ENCODE data around the gene EVC.

Gene EVC

DNA sequence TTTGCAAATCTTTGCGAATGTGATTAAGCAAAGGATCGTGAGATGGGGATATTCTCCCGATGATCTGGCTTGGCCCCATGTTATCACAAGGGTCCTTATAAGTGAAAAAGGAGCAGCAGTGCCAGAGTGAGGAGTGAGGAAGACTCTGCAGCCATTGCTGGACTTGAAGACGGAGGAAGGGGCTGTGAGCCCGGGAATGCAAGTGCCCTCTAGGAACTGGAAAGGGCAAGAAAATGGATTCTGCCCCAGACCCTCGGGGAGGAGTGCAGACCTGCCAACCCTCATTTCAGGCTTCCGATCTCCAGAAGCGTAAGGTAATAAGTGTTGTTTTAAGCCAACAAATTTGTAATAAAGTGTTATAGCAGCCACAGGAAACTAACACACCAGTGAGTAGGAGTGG, 76.3 kb downstream of the EVC start:
- Histone ChIP-seq H3K9me3 (replicated peaks; ENCODE audit: insufficient read depth, low read length) (no peaks in the 10 kb centered on the region), H3K4me3 (ENCODE audit: low read length) (no peak overlapping the region), H3K9me2 (replicated peaks; ENCODE audit: insufficient read depth, low read length) (no peaks in the 10 kb centered on the region), H3K79me2 (ENCODE audit: low read length) (no peaks in the 10 kb centered on the region), H3K4me1 (ENCODE audit: low read length) (no peaks in the 10 kb centered on the region), H3K27ac (ENCODE audit: low read length) (no peak overlapping the region), H4K20me1 (ENCODE audit: insufficient read depth, low read length) (no peaks in the 10 kb centered on the region; the same call in 1 of the 2 replicates), H3K9ac (ENCODE audit: low read length) (no peak overlapping the region), H3K27me3 (replicated peaks; ENCODE audit: insufficient read depth, low read length) (no peaks in the 10 kb centered on the region), H3K4me2 (ENCODE audit: low read depth, low read length) (no peak overlapping the region), H3F3A (ENCODE audit: insufficient read depth, low read length) (no peaks in the 10 kb centered on the region), H2AFZ (ENCODE audit: low read length) (no peak overlapping the region), H3K36me3 (replicated peaks; ENCODE audit: insufficient read depth, low read length) (peaks cover 4% of the 10 kb centered on the region; the same call in 1 of the 2 replicates)
- TF ChIP-seq EZH2phosphoT487 (IDR thresholded peaks at IDR 0.05; ENCODE audit: low read length) (no peak), EZH2 (optimal IDR thresholded peaks at IDR 0.05; ENCODE audit: low read depth, low read length) (no peak)
- TF ChIP-seq, protein P1, sequence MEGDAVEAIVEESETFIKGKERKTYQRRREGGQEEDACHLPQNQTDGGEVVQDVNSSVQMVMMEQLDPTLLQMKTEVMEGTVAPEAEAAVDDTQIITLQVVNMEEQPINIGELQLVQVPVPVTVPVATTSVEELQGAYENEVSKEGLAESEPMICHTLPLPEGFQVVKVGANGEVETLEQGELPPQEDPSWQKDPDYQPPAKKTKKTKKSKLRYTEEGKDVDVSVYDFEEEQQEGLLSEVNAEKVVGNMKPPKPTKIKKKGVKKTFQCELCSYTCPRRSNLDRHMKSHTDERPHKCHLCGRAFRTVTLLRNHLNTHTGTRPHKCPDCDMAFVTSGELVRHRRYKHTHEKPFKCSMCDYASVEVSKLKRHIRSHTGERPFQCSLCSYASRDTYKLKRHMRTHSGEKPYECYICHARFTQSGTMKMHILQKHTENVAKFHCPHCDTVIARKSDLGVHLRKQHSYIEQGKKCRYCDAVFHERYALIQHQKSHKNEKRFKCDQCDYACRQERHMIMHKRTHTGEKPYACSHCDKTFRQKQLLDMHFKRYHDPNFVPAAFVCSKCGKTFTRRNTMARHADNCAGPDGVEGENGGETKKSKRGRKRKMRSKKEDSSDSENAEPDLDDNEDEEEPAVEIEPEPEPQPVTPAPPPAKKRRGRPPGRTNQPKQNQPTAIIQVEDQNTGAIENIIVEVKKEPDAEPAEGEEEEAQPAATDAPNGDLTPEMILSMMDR (IDR thresholded peaks at IDR 0.05; ENCODE audit: low read length), result no peak
- DNase-seq, result no peak

DNA sequence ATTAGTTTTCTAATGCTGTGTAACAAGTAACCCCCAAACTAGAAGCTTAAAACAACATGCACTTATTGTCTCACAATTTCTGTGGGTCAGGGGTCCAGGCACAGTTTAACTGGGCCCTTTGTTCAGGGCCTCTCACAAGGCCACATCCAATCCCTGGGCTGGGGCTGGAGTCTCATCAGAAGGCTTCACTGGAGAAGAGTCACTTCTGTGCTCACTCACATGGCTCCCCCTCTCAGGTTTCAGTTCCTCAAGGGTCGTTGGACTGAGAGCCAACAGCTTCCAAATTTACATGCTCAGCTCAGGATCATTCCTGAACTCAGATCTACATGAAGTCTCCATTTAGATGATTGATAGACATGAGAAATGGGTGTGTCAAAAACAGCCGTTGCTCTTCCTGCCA, 77.1 kb downstream of the EVC start:
- Histone ChIP-seq H3K27me3 (replicated peaks; ENCODE audit: insufficient read depth, low read length) (no peaks in the 10 kb centered on the region), H3K4me2 (ENCODE audit: low read depth, low read length) (no peak overlapping the region), H2AFZ (ENCODE audit: low read length) (no peak overlapping the region), H3K36me3 (replicated peaks; ENCODE audit: insufficient read depth, low read length) (peaks cover 4% of the 10 kb centered on the region; the same call in 1 of the 2 replicates), H3K79me2 (ENCODE audit: low read length) (no peaks in the 10 kb centered on the region), H3K4me3 (ENCODE audit: low read length) (no peak overlapping the region), H3K9me2 (replicated peaks; ENCODE audit: insufficient read depth, low read length) (no peaks in the 10 kb centered on the region), H3K9ac (ENCODE audit: low read length) (no peak overlapping the region), H3K4me1 (ENCODE audit: low read length) (no peaks in the 10 kb centered on the region), H3K27ac (ENCODE audit: low read length) (no peak overlapping the region), H4K20me1 (ENCODE audit: insufficient read depth, low read length) (no peaks in the 10 kb centered on the region; the same call in 1 of the 2 replicates), H3F3A (ENCODE audit: insufficient read depth, low read length) (no peaks in the 10 kb centered on the region), H3K9me3 (replicated peaks; ENCODE audit: insufficient read depth, low read length) (no peaks in the 10 kb centered on the region)
- no peak for DNase-seq
- TF ChIP-seq EZH2phosphoT487 (IDR thresholded peaks at IDR 0.05; ENCODE audit: low read length), result no peak
- no peak for TF ChIP-seq EZH2 (optimal IDR thresholded peaks at IDR 0.05; ENCODE audit: low read depth, low read length)
- TF ChIP-seq, protein P1 (IDR thresholded peaks at IDR 0.05; ENCODE audit: low read length), result no peak

DNA sequence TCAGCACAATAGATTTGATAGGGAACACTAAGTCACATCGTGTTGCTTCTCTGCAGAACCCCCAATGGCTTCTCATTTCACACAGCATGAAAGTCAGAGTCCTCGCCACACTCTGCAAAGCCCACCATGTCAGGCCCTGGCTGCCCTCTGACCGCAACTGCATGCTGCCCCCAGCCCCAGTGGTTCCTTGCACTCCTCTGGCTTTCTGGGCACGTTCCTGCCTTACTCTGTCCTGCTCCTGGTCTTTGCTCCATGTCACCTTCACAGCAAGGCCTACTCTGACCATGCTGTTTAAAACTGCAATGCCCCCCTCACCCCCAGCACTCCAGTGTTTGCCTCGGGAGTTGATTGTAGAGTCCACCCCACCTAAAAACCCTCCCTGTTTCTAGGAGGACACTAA, 78.1 kb downstream of the EVC start:
- no peak for DNase-seq
- Histone ChIP-seq H3K9me3 (replicated peaks; ENCODE audit: insufficient read depth, low read length) (no peaks in the 10 kb centered on the region), H3K4me3 (ENCODE audit: low read length) (no peak overlapping the region), H3K4me1 (ENCODE audit: low read length) (no peaks in the 10 kb centered on the region), H3K79me2 (ENCODE audit: low read length) (no peaks in the 10 kb centered on the region), H3K36me3 (replicated peaks; ENCODE audit: insufficient read depth, low read length) (no peaks in the 10 kb centered on the region; the same call in 1 of the 2 replicates), H3K27ac (ENCODE audit: low read length) (no peak overlapping the region), H2AFZ (ENCODE audit: low read length) (no peak overlapping the region), H3K9me2 (replicated peaks; ENCODE audit: insufficient read depth, low read length) (no peaks in the 10 kb centered on the region), H3F3A (ENCODE audit: insufficient read depth, low read length) (no peaks in the 10 kb centered on the region), H3K9ac (ENCODE audit: low read length) (no peak overlapping the region), H4K20me1 (ENCODE audit: insufficient read depth, low read length) (no peaks in the 10 kb centered on the region; the same call in 1 of the 2 replicates), H3K27me3 (replicated peaks; ENCODE audit: insufficient read depth, low read length) (no peaks in the 10 kb centered on the region), H3K4me2 (ENCODE audit: low read depth, low read length) (no peak overlapping the region)
- TF ChIP-seq EZH2 (optimal IDR thresholded peaks at IDR 0.05; ENCODE audit: low read depth, low read length), result no peak

DNA sequence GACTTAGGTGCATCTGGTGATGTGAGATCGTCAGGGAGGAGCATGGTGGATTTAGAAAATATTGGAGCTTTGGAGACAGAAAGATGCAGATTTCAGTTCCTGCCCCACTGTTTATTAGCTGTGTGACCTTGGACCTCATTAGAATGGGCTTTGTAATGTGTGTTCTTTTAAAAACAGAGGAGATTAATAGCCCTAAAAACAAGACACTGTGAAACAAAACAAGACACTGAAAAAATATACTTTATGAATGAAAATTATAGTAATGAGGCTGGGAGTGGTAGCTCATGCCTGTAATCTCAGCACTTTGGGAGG, 79.5 kb downstream of the EVC start:
- no peak overlapping the region for H3K4me2 ChIP-seq (ENCODE audit: low read depth, low read length)
- H3K9ac ChIP-seq (ENCODE audit: low read length), result no peak overlapping the region
- no peaks in the 10 kb centered on the region for H3K79me2 ChIP-seq (ENCODE audit: low read length)
- H3K9me3 ChIP-seq (replicated peaks; ENCODE audit: insufficient read depth, low read length), result no peaks in the 10 kb centered on the region
- H3K9me2 ChIP-seq (replicated peaks; ENCODE audit: insufficient read depth, low read length), result no peaks in the 10 kb centered on the region
- H4K20me1 ChIP-seq (ENCODE audit: insufficient read depth, low read length), result no peaks in the 10 kb centered on the region; the same call in 1 of the 2 replicates
- TF ChIP-seq, protein P1 (IDR thresholded peaks at IDR 0.05; ENCODE audit: low read length), result no peak
- no peak for TF ChIP-seq EZH2 (optimal IDR thresholded peaks at IDR 0.05; ENCODE audit: low read depth, low read length)
- no peak for TF ChIP-seq EZH2phosphoT487 (IDR thresholded peaks at IDR 0.05; ENCODE audit: low read length)
- 0 out of 2 replicates have a peak, but pooled peaks cover under 1% of the 10 kb centered on the region for H3K36me3 ChIP-seq (replicated peaks; ENCODE audit: insufficient read depth, low read length)
- H3K4me3 ChIP-seq (ENCODE audit: low read length), result no peak overlapping the region
- no peaks in the 10 kb centered on the region for H3K27me3 ChIP-seq (replicated peaks; ENCODE audit: insufficient read depth, low read length)
- H2AFZ ChIP-seq (ENCODE audit: low read length), result no peak overlapping the region
- no peaks in the 10 kb centered on the region for H3K4me1 ChIP-seq (ENCODE audit: low read length)
- H3K27ac ChIP-seq (ENCODE audit: low read length), result no peak overlapping the region
- no peaks in the 10 kb centered on the region for H3F3A ChIP-seq (ENCODE audit: insufficient read depth, low read length)
- no peak for DNase-seq

Data from MM.1S (cell line).